Dermis blood vessel endothelial cell (primary cell): ENCODE measurements around the gene EPAS1. TPM values are rescaled to one million over a fixed set of nuclear protein-coding genes. Genes with fewer than 3 reads are reported as not detected.
"Not testable (repeated sequence)": the region's sequence is repeated elsewhere in the genome, so short reads cannot be mapped to it uniquely, and the experiment has no call there.

ENCODE experiments used
- DNase-seq: peaks from one replicate; pipeline ENCODE4 v3.0.0; 2010
- total RNA-seq: library from RNA; depleted of rRNA; stranded (reverse); fragments of >200 nt; gene quantifications from 2 replicates; pipeline ENCODE4 v1.2.3, GENCODE V29; 2014

EPAS1 gene
- total RNA-seq, 1 donor from 2014 or later = 283 TPM

GRCh38 chr2:46384457-46384815, 87.2 kb downstream of the EPAS1 start:
- no peak for DNase-seq

GRCh38 chr2:46385786-46386577, 88.8 kb downstream of the EPAS1 start:
- no peak for DNase-seq

GRCh38 chr2:46386763-46387162, 89.6 kb downstream of the EPAS1 start:
- no peak for DNase-seq

GRCh38 chr2:46387292-46387691, 90.1 kb downstream of the EPAS1 start:
- DNase-seq = no peak

- no peak for DNase-seq
Measured at GRCh38 chr2:46387886-46388515, 90.8 kb downstream of the EPAS1 start.

GRCh38 chr2:46388881-46389280, 91.7 kb downstream of the EPAS1 start:
- DNase-seq = no peak

GRCh38 chr2:46389417-46389916, 92.3 kb downstream of the EPAS1 start:
- DNase-seq = no peak

GRCh38 chr2:46390036-46390435, 92.8 kb downstream of the EPAS1 start:
- DNase-seq = no peak

- no peak for DNase-seq
Measured at GRCh38 chr2:46390901-46391395, 93.7 kb downstream of the EPAS1 start.

GRCh38 chr2:46392561-46393346, 95.5 kb downstream of the EPAS1 start:
- no peak for DNase-seq

- DNase-seq = no peak
Measured at GRCh38 chr2:46393347-46393820, 96.2 kb downstream of the EPAS1 start.

- DNase-seq = no peak
Measured at GRCh38 chr2:46393865-46394264, 96.7 kb downstream of the EPAS1 start.

GRCh38 chr2:46394649-46395510, 97.7 kb downstream of the EPAS1 start:
- DNase-seq = no peak

- not testable (repeated sequence) for DNase-seq
Measured at GRCh38 chr2:46395730-46396129, 98.5 kb downstream of the EPAS1 start.

GRCh38 chr2:46400016-46400415, 102.8 kb downstream of the EPAS1 start:
- no peak for DNase-seq

GRCh38 chr2:46402874-46403273, 105.7 kb downstream of the EPAS1 start:
- no peak for DNase-seq

- DNase-seq = no peak
Measured at GRCh38 chr2:46404181-46404759, 107.1 kb downstream of the EPAS1 start.

- no peak for DNase-seq
Measured at GRCh38 chr2:46407852-46408455, 110.7 kb downstream of the EPAS1 start.

- no peak for DNase-seq
Measured at GRCh38 chr2:46409756-46410155, 112.5 kb downstream of the EPAS1 start.

- DNase-seq = no peak
Measured at GRCh38 chr2:46410273-46411244, 113.4 kb downstream of the EPAS1 start.
